ENCODE results near the gene SELENOO. TPM values are rescaled to one million over a fixed set of nuclear protein-coding genes. Genes with fewer than 3 reads are reported as not detected.

SELENOO gene
- total and polyA plus RNA-seq, 2 of the 13 experiments (the other 11 are each of a cell fraction or from before 2014, with no cell fraction given): 14.4 to 19.0 TPM

GRCh38 chr22:50216055-50216683, 15.4 kb downstream of the SELENOO start:
- in situ Hi-C loops (cut with HindIII; ENCODE audit: extremely low pct_ligation_motif_present, low pct_unique_long_range_greater_than_20kb) (no loop called here), intact Hi-C loops (cut with micrococcal nuclease; ENCODE audit: unreplicated experiment) (no loop called here)
- Histone ChIP-seq H3K4me3 (replicated peaks in 1 of 3; ENCODE audit: insufficient read depth in 1 of 3, low read depth in 2 of 3, low read length in 3 of 3) (no peak overlapping the region), H3K9me3 (ENCODE audit: low read length) (no peaks in the 10 kb centered on the region), H3K9ac (ENCODE audit: insufficient read depth, low read depth, low read length) (no peak overlapping the region), H3K4me2 (ENCODE audit: low read depth, low read length) (no peak overlapping the region), H4K20me1 (ENCODE audit: insufficient read depth, low read length) (peaks cover 5% of the 10 kb centered on the region; the same call in 1 of the 2 replicates), H3K27ac (ENCODE audit: extremely low read length, insufficient read depth, low read length) (no peak overlapping the region), H3K79me2 (ENCODE audit: insufficient read depth, low read length) (peaks cover 23% of the 10 kb centered on the region), H3K36me3 (replicated peaks in 1 of 2; ENCODE audit: control insufficient read depth in 1 of 2, insufficient read depth in 2 of 2, low read length in 2 of 2) (peaks cover 18 to 67% of the 10 kb centered on the region in 2 experiments; a peak in 4 of 5 replicates), H2AFZ (ENCODE audit: low read length) (no peak overlapping the region), H3K4me1 (ENCODE audit: insufficient read depth, low read length) (no peaks in the 10 kb centered on the region), H3K27me3 (ENCODE audit: control insufficient read depth in 1 of 2, insufficient read depth in 2 of 2, low read length in 2 of 2) (no peaks in the 10 kb centered on the region)
- CTCF ChIA-PET (ENCODE audit: low intra/inter-chr PET ratio, low total read pairs): no interaction called here
- no peak for ATAC-seq
- POLR2A ChIA-PET: no interaction called here
- no peak for DNase-seq (ENCODE audit: low spot score)
- TF ChIP-seq ZHX1 (CRISPR knock-in tag; IDR thresholded peaks at IDR 0.05; ENCODE audit: low read depth): no peak
- no peak for TF ChIP-seq ZNF263 (CRISPR knock-in tag; IDR thresholded peaks at IDR 0.05)
- no peak for TF ChIP-seq FOSL1 (CRISPR knock-in tag; IDR thresholded peaks at IDR 0.05; ENCODE audit: borderline replicate concordance)
- no peak for TF ChIP-seq GTF2F1 (IDR thresholded peaks at IDR 0.05; ENCODE audit: low read length)
- TF ChIP-seq ZNF589 (CRISPR knock-in tag; conservative IDR thresholded peaks at IDR 0.05): no peak
- TF ChIP-seq ZFY (CRISPR knock-in tag; IDR thresholded peaks at IDR 0.05): no peak
- no TSS peak for BruUV-seq (replicated peaks)
- 100% methylated on average over 4 of the region's 15 CpGs for WGBS (ENCODE audit: low lambda C conversion rate)
- no peak for FAIRE-seq

Measured in HepG2 (cell line).